GM18873 (cell line): ENCODE measurements around the gene SMPD3.

Source experiments
- ATAC-seq: cut with Tn5 transposase; IDR thresholded peaks from one replicate; pipeline ENCODE4 v1.9.1; 2021; ENCODE audit warnings: mild to moderate bottlenecking, moderate library complexity, moderate number of reproducible peaks; ENCODE audit not compliant: unreplicated experiment, low FRiP score

Gene SMPD3

GRCh38 chr16:68386628-68387027 lies 61.7 kb downstream of the SMPD3 start:
- no peak for ATAC-seq

- ATAC-seq, result no peak
These were observed 62.9 kb downstream of the SMPD3 start for GRCh38 chr16:68385371-68385770.

- ATAC-seq, result no peak
These were observed 63.8 kb downstream of the SMPD3 start for GRCh38 chr16:68384288-68385161.

DNA sequence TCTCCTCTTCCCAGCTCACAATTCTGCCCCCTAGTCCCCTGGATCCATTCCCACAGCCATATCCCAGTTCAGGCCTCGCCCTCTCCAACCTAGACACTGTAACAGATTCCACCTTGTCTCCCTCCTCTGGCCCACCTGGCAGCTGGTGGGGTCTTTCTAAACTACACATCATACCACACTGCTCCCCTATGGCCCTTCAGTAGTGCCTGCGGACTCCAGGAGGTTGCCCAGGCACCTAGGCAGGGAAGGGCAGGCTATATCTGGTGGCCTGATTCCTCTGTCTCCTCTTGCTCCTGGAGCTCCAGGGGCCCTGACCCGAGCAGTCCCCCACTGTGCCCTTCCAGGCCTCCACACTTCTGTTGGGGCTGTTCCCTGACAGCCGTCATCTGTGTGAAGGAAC lies 64.5 kb downstream of the SMPD3 start:
- ATAC-seq, result no peak

- ATAC-seq, result no peak
These were observed 66.0 kb downstream of the SMPD3 start for GRCh38 chr16:68382296-68382718.

DNA sequence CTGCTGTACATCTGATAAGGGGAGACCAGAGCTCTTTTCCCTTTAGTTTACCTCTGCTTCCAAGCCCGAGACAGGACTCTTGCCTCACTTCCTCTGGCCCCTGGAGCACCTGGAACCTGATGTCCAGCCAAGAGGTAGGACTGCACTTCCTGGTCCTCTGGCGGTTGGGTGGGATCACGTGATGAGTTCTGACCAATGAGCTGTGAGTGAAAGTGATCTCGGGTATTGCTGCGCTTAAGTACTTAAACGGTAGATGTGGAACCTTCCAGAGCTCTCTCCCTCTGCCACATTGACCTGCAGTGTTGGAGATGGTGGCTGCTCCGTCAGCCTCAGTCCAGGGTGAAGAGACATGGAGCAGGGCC lies 67.0 kb downstream of the SMPD3 start:
- no peak for ATAC-seq

- no peak for ATAC-seq
These were observed 67.5 kb downstream of the SMPD3 start for GRCh38 chr16:68380676-68381362.

DNA sequence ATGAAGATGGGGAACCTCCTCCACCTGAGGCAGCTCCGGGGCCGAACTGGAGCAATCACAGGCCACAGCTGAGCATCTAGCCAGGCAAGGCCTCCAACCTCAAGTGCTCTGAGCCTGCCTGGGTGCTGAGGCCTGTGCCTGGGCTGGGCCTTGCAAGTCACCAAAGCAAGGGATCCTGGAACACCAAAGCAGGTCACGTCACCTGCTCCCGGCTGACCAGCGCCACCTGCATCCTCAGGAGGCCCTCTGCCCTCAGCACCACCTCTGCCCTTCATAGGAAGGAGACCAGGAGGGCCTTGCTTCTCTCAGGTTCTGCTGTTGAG lies 68.0 kb downstream of the SMPD3 start:
- no peak for ATAC-seq

- ATAC-seq, result no peak
These were observed 68.6 kb downstream of the SMPD3 start for GRCh38 chr16:68379472-68380347.

DNA sequence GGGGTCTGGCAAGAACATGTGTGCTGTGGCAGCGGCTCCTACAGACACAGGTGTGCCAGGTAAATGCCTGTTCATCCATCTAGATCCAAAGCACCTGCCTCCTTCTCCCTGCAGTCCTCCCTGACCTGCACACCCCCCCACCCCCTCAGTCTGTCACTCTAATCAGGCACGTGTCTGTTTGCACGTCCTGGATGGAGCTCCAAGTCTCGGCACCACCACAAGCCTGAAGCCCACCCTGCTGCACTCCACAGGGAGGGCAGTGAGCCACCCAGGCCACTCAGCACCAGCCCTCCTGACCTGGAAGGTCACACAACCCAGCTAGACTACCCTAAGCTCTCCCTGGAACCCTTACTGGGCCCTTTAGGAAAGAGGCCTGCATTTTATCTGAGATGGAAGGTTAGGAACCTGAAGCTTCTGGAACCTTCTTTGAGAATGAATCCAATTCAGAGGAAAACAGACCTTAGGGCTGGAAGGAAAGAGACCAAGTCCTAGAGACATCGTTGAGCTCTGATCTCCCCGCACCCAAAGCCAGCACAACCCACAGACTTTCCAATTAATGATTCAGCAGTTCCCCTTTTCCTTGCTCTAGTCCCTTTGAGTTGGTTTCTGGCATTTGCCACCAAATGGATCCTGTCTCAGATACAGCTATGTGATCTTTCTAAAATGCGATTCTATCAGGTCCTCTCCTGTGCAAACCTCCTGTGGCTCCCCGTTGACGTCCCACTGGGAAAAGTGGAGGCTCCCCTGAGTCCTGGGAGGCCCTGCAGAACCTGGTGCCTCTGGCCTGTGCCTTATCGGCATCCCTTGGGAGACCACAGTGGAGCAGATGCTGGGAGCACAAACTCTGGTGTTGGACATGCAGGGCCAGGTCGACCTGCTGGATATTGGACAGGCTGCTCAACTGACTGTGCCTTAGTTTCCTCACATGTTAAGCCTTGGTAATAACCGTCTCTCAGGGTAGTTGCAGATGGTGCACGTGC lies 69.6 kb downstream of the SMPD3 start:
- no peak for ATAC-seq

GRCh38 chr16:68377667-68378393 lies 70.5 kb downstream of the SMPD3 start:
- ATAC-seq, result no peak

- no peak for ATAC-seq
These were observed 71.1 kb downstream of the SMPD3 start for GRCh38 chr16:68377221-68377620.

DNA sequence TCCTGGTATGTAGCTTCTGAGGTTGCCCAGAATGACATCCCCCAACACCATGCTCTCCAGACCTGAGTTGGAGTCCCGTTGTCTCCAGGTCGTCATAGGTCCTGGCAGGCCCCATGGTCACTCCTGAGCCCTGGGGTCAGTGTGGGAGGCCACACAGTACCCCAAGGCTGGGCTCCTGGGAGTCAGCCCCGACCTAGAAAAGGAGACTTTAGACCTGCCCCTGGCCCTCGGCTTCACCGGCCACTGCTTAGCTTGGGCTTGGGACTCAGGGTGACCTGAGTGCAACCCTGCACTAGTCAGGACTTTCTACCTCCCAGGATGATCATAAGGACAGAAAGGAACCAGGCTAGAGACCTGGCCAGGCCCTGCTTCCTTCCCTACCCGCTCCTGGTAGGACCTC lies 71.7 kb downstream of the SMPD3 start:
- ATAC-seq, result no peak

DNA sequence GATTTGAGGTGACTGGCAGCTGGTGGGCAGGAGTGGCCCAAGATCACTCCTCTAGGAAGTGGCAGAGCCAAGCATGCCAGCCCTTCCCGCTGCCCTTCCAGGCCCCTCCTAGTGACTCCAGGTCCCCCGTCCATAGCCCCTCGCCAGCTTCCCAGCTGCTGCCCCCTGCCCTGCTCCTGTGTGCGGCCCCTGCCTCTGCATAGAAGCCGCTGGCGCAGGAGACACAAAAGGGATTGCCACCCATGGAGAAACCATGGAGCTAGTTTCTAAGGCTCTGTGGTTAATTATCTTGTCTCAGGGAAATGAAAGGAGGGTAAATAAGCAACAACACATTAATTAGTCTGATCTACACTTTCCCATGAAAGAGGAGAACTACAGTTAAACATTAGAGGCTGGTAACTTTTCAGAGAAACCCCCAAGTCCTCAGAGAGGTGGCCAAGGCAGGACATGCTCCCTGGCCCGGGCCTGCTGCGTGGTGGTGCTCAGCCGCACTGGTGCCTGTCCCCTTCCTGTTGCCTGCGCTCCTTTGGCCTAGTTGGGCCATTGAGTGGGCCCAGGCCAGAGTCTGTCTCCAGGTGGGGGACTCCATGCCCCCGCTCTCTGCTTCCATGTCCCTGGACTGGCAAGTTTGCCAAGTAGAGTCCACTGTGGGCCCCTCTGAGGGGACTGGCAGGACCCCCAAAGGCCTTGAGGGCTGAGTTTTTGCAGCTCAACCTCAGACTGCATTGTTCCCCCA lies 72.3 kb downstream of the SMPD3 start:
- ATAC-seq, result no peak

DNA sequence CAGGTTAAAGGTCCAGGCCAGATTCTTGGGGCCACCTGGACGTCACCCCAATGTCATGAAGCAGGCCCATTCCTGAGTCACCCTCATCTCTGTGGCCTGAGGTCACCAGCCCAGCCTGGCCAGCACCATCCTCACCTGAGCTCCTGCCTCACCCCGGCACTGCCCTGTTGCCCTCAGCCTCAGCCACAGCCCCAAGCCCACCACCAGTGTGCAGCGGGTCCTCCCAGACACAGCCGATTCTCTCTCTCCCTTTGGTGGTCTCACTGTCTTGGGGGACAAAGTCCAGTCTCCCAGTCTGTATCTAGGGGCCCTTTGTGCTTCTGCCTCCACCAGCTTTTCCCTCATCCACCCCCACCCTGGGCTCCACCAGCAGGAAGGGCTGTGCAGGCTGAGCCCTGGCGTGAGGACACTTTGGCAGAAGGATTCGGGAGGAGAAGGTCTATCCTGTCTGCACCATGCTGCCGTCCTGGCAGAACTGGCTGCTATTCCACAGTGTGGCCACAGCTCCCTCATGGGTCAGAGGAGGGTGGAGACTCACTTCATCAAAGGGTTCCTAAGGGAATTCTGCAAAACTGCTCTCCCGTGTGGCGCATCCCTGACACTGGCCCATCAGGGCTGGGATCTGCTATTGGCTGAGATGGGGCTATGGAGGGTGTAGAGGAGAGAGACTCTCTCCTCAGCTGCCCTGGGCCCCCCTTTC lies 73.2 kb downstream of the SMPD3 start:
- no peak for ATAC-seq

DNA sequence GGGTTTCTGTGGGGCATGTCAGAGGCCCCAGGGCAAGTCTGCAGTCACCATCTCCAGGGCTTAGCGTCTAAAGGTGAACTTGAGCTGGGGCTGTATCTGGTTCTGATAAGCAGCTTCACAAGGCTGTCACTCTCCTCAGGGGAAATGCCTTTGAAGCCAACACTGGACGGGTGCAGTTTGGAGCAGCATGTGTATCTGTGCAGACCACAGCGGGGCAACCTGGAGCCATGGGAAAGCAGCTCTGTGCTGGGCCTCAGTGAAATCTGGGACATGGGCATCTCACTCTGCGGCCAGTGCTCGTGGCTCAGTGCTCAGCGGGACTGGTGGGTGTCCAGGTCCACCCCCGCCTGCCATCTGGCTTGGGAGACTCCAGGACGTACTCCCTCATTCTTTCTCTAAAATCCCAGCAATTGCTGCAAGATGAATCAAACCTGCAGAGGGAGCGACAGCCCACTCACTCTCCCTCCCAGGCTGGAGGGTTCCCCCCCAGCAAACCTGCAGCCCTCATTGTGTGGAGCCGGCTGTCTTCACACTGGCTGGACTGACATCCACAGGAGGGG lies 74.0 kb downstream of the SMPD3 start:
- no peak for ATAC-seq

DNA sequence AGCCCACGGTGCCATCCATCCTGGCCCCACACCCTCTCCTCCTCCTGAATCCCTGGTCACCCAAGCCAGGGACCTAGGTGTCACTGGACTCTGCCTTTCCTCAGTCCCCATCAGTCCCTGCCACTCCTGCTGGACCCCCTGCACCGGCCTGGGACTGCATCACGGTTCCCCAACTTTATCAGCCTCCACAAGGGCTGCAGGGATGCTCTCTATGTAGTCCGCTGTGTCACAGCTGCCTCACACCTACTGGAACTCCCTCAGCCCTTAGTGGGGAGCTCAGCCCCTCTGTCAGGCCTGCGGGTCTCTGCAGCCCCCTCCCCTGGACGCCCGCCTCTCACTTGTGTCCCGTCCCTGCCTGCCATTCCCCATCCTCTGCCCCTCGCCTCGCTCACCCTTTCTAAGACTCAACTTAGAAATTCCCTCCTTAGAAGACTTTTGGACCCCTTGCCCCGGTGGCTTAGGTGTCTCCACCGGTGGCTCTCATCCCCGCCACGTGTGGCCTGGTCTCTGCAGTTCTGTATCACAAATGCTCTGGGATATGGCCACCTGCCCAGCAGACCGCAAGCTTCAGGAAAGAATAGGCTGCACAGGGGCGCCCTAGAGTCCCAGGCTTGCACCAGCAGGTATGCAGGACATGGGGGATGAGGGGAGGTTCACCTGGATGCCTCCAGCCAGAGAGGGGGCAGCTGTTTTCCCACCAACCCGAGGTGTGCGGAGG lies 74.6 kb downstream of the SMPD3 start:
- no peak for ATAC-seq
